GM12874 (cell line): Measurements from ENCODE around the gene CDK14.
A peak's percentile ranks its signal among the peaks of the same experiment; 100 is the strongest.

Experiments
- TF ChIP-seq, protein P1 (sequence below): IDR thresholded peaks from 2 replicates; pipeline ENCODE4 v1.5.1; 2011; ENCODE audit warnings: low read depth, mild to moderate bottlenecking, control low read depth, low read length, moderate library complexity; ENCODE audit not compliant: insufficient read depth

Gene CDK14

DNA sequence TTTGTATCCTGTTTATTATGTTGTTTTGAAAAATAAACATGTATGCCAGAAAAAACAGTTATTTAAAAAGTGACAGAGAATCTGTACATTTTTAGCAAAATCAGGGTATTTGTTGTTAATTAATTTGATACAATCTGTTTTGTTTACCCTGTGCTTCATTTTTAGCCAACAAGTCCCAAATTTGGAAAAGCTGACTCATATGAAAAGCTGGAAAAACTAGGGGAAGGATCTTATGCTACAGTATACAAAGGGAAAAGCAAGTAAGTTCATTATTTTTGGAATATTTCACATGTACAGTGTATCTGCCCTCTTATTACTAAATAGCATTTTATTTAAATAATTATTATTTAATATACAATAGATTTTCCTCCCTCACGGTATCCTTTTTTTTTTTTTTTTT is 151.4 kb downstream of the CDK14 start:
- TF ChIP-seq, protein P1, sequence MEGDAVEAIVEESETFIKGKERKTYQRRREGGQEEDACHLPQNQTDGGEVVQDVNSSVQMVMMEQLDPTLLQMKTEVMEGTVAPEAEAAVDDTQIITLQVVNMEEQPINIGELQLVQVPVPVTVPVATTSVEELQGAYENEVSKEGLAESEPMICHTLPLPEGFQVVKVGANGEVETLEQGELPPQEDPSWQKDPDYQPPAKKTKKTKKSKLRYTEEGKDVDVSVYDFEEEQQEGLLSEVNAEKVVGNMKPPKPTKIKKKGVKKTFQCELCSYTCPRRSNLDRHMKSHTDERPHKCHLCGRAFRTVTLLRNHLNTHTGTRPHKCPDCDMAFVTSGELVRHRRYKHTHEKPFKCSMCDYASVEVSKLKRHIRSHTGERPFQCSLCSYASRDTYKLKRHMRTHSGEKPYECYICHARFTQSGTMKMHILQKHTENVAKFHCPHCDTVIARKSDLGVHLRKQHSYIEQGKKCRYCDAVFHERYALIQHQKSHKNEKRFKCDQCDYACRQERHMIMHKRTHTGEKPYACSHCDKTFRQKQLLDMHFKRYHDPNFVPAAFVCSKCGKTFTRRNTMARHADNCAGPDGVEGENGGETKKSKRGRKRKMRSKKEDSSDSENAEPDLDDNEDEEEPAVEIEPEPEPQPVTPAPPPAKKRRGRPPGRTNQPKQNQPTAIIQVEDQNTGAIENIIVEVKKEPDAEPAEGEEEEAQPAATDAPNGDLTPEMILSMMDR, result no peak

DNA sequence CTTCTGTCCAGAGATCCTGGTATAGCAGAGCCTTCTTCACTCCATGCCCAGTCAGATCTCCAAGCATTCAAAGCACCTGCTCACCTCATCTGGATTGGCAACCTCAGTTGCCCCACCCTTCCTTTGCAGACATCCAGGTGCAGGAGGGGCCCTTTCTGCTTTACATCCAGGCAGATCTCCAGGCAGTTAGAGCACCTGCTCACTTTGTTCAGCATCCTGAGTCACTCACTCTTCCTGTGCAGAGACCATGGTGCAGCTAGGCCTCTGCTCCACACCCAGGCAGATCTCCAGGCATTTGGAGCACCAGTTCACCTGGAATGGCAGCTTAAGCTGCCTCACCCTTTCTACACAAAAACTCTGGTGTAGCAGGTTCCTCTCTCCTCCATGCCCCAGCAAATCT is 153.1 kb downstream of the CDK14 start:
- TF ChIP-seq, protein P1, result no peak

DNA sequence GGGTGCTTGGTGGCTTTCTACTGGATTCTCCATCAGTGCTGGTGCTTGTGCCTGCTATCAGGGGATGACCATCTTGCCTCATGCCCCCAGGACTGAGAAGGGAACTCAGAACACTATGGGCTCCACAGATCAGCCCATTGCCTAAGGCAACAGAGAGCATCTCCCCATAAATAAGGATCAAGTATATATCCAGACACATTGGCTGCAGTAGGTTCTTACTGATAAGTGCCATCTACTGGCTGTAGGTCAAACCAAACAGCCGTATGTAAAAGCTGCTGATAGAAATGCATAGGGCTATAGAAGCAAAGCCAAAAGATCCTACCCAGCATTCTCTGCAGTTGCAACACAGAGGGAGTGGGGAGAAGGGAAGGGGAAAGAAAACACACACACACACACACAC is 153.7 kb downstream of the CDK14 start:
- TF ChIP-seq, protein P1, result peak; percentile 37

DNA sequence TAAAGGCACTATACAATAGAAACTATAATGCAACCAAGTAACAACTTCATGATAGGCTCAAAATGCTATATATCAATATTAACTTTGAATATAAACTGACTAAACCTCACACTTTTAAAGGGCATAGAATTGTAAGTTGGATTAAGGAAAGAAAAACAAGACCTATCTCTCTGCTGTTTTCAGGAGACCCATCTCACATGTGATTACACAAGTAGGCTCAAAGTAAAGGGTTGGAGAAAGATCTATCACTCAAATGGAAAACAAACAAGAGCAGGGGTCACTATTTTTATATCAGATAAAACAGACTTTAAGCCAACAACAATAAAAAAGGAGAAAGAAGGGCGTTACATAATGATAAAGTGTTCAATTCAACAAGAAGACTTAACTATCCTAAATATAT is 155.5 kb downstream of the CDK14 start:
- TF ChIP-seq, protein P1, result no peak

DNA sequence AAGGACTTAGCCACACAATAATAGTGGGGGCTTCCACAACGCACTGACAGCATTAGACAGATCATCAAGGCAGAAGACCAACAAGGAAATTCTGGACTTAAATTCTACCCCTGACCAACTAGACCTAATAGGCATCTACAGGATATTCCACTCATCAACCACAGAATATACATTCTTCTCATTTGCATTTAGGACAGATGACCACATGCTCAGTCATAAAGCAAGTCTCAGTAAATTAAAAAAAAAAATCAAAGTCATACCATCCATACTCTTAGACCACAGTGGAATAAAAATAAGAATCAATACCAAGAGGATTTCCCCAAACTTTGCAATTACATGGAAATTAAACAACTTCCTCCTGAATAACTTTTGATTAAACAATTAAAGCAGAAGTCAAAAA is 155.9 kb downstream of the CDK14 start:
- TF ChIP-seq, protein P1, result no peak

DNA sequence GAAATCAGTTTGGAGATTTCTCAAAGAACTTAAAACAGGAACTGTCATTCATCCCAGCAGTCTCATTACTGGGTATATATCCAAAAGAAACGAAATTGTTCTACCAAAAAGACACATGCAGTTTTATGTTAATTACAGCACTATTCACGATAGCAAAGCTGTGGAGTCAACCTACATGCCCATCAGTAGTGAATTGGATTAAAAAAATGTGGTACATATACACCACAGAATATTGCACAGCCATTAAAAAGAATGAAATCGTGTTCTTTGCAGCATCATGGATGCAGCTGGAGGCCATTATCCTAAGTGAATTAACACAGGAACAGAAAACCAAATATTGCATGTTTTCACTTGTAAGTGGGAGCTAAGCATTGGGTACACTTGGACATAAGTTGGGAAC is 158.9 kb downstream of the CDK14 start:
- TF ChIP-seq, protein P1, result no peak

DNA sequence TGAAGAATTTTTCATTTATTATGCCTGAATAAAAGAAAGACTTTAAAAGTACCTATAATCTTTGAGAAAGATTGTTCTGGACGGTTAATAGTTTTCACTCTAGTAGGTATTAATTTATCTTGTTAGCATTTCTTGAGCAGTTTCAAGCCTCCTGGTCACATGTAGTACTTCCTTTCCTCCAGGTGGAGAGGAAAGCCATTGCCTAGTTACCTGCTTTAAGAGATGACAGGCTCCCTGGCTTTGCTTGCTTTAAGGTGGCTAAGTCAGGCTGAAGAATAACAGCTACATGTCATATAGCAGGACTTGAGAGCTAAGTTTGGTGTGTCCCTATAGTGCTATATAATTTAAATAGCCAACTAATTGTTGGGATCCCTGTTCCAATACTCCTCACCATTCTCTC is 160.2 kb downstream of the CDK14 start:
- TF ChIP-seq, protein P1, result no peak
